Endothelial cell (in vitro differentiated cells): ENCODE measurements around the gene CAB39. TPM values are rescaled to one million over a fixed set of nuclear protein-coding genes. Genes with fewer than 3 reads are reported as not detected.

ENCODE experiments used
- DNase-seq: peaks from one replicate; pipeline ENCODE4 v3.0.0; 2021; ENCODE audit warnings: low spot score
- H3K27ac Mint-ChIP-seq: one replicate; pipeline ENCODE4 v1.8.0; 2021; ENCODE audit warnings: mixed read lengths, inconsistent platforms; ENCODE audit not compliant: unreplicated experiment
- H3K27me3 Mint-ChIP-seq: one replicate; pipeline ENCODE4 v1.8.0; 2021; ENCODE audit warnings: mild to moderate bottlenecking, moderate library complexity, mixed read lengths, inconsistent platforms; ENCODE audit not compliant: unreplicated experiment
- H3K36me3 Mint-ChIP-seq: one replicate; pipeline ENCODE4 v1.8.0; 2021; ENCODE audit warnings: mild to moderate bottlenecking, low read depth, mixed read lengths, inconsistent platforms; ENCODE audit not compliant: unreplicated experiment
- H3K4me1 Mint-ChIP-seq: one replicate; pipeline ENCODE4 v1.8.0; 2021; ENCODE audit warnings: mild to moderate bottlenecking, mixed read lengths, inconsistent platforms; ENCODE audit not compliant: unreplicated experiment
- H3K4me3 Mint-ChIP-seq: one replicate; pipeline ENCODE4 v1.8.0; 2021; ENCODE audit warnings: mild to moderate bottlenecking, mixed read lengths, inconsistent platforms; ENCODE audit not compliant: unreplicated experiment
- H3K9me3 Mint-ChIP-seq: one replicate; pipeline ENCODE4 v1.8.0; 2021; ENCODE audit warnings: mixed read lengths, inconsistent platforms; ENCODE audit not compliant: unreplicated experiment
- CTCF ChIP-seq: fragments of 200-600 bp; sonication (generic); IDR thresholded peaks from one replicate; pipeline ENCODE4 v1.5.0; 2021; ENCODE audit warnings: antibody characterized with exemption; ENCODE audit not compliant: unreplicated experiment
- total RNA-seq: library from RNA; stranded (reverse); fragmentation: NEBNext Ultra II Directional; extraction: Animal tissue kit (Norgen Biotek cat#: 25700); gene quantifications from one replicate; pipeline ENCODE4 v1.2.1, GENCODE V29; 2021; ENCODE audit not compliant: unreplicated experiment

The CAB39 gene
- total RNA-seq, 1 donor from 2014 or later = 48.7 TPM

- H3K27ac Mint-ChIP-seq = peak overlapping the region; percentile 49
- peaks cover 2% of the 10 kb centered on the region for H3K27me3 Mint-ChIP-seq
- peak overlapping the region; percentile 17 for H3K4me3 Mint-ChIP-seq
- H3K4me1 Mint-ChIP-seq = peaks cover 11% of the 10 kb centered on the region
- no peak for DNase-seq
- peaks cover 17% of the 10 kb centered on the region for H3K36me3 Mint-ChIP-seq
- no peak for TF ChIP-seq CTCF
- no peaks in the 10 kb centered on the region for H3K9me3 Mint-ChIP-seq
Measured at GRCh38 chr2:230778350-230779063, 65.9 kb downstream of the CAB39 start.

GRCh38 chr2:230779126-230779525 is 66.5 kb downstream of the CAB39 start:
- H3K4me3 Mint-ChIP-seq = no peak overlapping the region
- TF ChIP-seq CTCF = no peak
- H3K9me3 Mint-ChIP-seq = peaks cover 4% of the 10 kb centered on the region
- peaks cover 15% of the 10 kb centered on the region for H3K4me1 Mint-ChIP-seq
- H3K27ac Mint-ChIP-seq = no peak overlapping the region
- no peak for DNase-seq
- peaks cover 2% of the 10 kb centered on the region for H3K27me3 Mint-ChIP-seq
- H3K36me3 Mint-ChIP-seq = peaks cover 23% of the 10 kb centered on the region

GRCh38 chr2:230779607-230780006 is 67.0 kb downstream of the CAB39 start:
- Mint-ChIP-seq H3K4me3 (no peak overlapping the region), H3K27ac (no peak overlapping the region), H3K9me3 (peaks cover 9% of the 10 kb centered on the region), H3K27me3 (peaks cover 2% of the 10 kb centered on the region), H3K4me1 (peaks cover 20% of the 10 kb centered on the region), H3K36me3 (peaks cover 27% of the 10 kb centered on the region)
- TF ChIP-seq CTCF = no peak
- no peak for DNase-seq

GRCh38 chr2:230781130-230781797 is 68.6 kb downstream of the CAB39 start:
- H3K4me3 Mint-ChIP-seq = peak overlapping the region; percentile 6
- peaks cover 2% of the 10 kb centered on the region for H3K27me3 Mint-ChIP-seq
- peaks cover 32% of the 10 kb centered on the region for H3K36me3 Mint-ChIP-seq
- DNase-seq = no peak
- peaks cover 9% of the 10 kb centered on the region for H3K9me3 Mint-ChIP-seq
- no peak for TF ChIP-seq CTCF
- peaks cover 17% of the 10 kb centered on the region for H3K4me1 Mint-ChIP-seq
- no peak overlapping the region for H3K27ac Mint-ChIP-seq

GRCh38 chr2:230783101-230783500 is 70.5 kb downstream of the CAB39 start:
- DNase-seq = no peak
- Mint-ChIP-seq H3K4me1 (peaks cover 12% of the 10 kb centered on the region), H3K27me3 (peaks cover 2% of the 10 kb centered on the region), H3K27ac (no peak overlapping the region), H3K36me3 (peaks cover 38% of the 10 kb centered on the region), H3K4me3 (no peak overlapping the region), H3K9me3 (peaks cover 9% of the 10 kb centered on the region)
- TF ChIP-seq CTCF = no peak
